ENCODE data around the gene CDAN1.

The CDAN1 gene

GRCh38 chr15:42732095-42732827 is 4.7 kb downstream of the CDAN1 start:
- DNase-seq, result no peak

DNA sequence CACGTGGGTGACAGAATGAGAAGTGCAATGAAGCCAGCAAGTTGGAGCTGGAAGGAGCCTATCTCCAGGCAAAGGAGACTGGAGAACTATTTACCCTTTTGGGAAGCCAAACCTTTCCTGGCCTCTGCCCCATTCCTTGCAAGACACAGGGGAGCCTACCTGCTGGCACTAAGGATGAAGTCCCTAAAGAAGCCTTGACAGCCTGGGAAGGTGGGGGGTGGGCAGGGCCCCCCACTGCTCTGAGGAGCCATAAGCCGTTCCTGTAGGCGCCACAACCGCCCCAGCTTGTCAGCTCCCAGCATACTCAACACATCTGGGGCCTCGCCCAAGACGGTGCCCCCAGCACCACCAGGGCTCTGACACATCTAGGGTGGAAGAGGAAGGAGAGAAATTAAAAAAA is 5.5 kb downstream of the CDAN1 start:
- no peak for DNase-seq

- no peak for DNase-seq
These were observed 6.4 kb downstream of the CDAN1 start for GRCh38 chr15:42730536-42730935.

- DNase-seq, result no peak
These were observed 6.8 kb downstream of the CDAN1 start for GRCh38 chr15:42730135-42730534.

GRCh38 chr15:42729409-42729808 is 7.5 kb downstream of the CDAN1 start:
- DNase-seq, result no peak

- no peak for DNase-seq
These were observed 8.0 kb downstream of the CDAN1 start for GRCh38 chr15:42728972-42729371.

- DNase-seq, result no peak
These were observed 8.4 kb downstream of the CDAN1 start for GRCh38 chr15:42728560-42728959.

DNA sequence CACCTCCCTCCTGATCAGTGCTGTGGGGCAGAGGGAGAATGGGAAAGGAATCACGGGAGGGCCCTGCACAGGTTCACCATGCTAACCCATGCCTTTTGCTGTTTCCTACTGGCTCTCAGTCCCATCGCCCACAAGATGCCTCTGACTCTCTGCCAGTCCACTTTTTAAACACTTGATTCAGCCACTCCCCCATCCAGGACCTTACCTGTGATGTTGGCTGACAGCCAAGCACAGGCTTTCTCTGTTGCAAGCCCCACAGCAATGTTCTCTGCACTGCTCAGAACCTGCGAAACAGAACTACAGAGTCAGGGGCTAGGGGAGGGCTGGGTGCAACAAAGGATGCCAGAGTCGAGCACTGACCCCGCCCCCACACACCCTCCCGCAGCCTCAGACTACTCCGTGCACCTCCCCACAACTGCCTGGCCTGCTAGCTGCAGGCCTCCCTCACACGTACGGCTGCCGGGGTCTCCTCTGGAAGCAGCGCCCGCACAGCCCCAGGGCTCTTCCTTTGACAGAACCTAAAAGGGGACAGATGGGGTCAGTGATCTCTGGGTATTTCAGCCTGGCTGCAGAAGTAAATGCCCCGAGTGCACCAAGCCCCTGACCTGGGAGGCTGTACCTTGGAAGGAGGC is 9.1 kb downstream of the CDAN1 start:
- DNase-seq, result peak; percentile 37

DNA sequence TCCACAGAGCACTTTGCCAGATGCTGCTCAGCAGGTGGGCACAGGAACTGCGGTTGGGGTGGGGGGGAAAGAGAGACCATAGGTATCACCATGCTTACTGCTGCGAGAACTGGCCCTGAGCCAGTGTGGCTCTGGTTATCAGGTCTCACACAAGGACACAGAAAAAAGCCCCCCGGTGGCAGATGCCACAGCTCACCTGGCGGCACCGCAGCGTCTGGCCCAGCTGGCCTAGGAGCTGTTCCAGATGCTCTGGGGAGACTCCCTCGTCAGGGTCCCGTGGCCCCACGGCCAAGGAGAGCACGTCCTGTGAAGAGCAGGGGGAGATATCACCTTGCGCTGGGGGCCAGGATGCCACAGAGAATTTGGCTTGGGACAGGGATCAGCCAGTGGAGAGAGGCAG is 10.8 kb downstream of the CDAN1 start:
- DNase-seq, result peak; percentile 70

GRCh38 chr15:42725331-42725903 is 11.5 kb downstream of the CDAN1 start:
- DNase-seq, result no peak

GRCh38 chr15:42724276-42724675 is 12.7 kb downstream of the CDAN1 start:
- DNase-seq, result no peak

GRCh38 chr15:42723068-42723467 is 13.9 kb downstream of the CDAN1 start:
- DNase-seq, result no peak

DNA sequence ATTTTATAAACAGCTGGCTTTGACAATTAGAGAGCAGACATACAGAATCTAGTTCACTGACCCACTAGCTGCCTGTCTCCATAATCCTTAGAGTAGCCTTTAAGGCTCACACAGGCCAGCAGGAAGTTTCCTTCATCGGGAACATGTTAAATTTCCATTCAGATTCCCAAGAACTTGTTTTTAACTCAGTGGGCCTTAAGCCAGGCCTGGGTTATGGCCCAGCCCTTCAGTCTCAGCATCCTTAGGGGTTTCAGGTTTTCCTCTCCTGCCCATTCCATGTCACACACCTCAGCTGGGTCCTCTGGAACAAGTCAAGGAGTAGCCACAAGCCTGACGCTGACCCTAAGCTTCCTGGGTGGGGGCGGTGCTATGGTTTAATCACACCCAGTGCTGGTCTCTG is 15.0 kb downstream of the CDAN1 start:
- no peak for DNase-seq

- DNase-seq, result no peak
These were observed 15.9 kb downstream of the CDAN1 start for GRCh38 chr15:42721016-42721415.

- DNase-seq, result no peak
These were observed 16.9 kb downstream of the CDAN1 start for GRCh38 chr15:42720071-42720470.

GRCh38 chr15:42719043-42719442 is 17.9 kb downstream of the CDAN1 start:
- DNase-seq, result no peak

- DNase-seq, result no peak
These were observed 20.3 kb downstream of the CDAN1 start for GRCh38 chr15:42716626-42717025.

DNA sequence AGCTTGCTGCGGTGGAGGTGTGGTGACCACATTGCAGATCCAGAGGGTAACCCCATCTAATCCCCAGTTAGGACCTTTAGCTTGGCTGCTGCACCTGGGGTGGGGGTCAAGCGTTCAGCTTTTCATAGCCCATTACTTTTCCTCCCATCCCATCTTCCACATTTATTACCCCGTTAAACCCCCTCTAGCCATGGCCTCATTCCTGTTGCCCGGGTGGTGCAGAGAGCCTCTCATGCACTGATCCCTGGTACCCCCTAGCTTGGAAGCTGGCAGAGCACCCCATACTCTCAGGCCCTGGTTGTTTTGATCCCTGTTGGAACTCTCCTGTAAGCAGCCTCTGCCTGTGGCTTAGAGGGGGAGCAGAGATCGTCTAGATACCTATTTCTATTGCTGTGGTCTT is 20.8 kb downstream of the CDAN1 start:
- no peak for DNase-seq

DNA sequence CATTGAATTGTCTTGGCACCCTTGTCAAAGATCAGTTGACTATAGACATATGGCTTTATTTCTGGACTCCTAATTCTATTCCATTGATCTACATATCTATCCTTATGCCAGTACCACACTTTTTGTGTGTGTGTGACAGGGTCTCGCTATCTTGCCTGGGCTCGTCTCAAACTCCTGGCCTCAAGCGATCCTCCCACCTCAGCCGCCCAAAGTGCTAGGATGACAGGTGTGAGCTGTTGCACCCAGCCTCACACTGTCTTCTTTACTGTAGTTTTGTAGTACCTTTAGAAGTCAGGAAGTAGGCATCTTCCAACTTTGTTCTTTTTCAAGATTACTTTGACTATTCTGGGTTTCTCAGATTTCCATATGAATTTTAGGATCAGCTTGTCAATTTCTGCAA is 24.3 kb downstream of the CDAN1 start:
- DNase-seq, result no peak

GRCh38 chr15:42711746-42712145 is 25.2 kb downstream of the CDAN1 start:
- DNase-seq, result no peak

DNA sequence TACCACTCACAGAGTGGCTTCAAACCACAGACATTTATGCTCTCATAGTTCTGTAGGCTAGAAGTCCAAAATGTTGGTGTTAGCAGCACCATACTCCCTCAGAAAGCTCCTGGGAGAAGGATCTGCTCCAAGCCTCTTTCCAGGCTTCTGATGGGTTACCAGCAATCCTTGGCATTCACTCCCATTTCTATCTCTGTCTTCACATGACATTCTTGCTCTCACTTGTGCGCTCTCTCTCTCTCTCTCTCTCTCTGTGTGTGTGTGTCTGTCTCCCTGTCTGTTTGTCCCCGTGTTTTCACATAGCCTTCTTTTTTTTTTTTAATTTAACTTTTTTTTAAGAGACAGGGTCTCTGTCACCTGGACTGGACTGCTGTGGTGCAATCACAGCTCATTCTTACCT is 26.3 kb downstream of the CDAN1 start:
- DNase-seq, result no peak

DNA sequence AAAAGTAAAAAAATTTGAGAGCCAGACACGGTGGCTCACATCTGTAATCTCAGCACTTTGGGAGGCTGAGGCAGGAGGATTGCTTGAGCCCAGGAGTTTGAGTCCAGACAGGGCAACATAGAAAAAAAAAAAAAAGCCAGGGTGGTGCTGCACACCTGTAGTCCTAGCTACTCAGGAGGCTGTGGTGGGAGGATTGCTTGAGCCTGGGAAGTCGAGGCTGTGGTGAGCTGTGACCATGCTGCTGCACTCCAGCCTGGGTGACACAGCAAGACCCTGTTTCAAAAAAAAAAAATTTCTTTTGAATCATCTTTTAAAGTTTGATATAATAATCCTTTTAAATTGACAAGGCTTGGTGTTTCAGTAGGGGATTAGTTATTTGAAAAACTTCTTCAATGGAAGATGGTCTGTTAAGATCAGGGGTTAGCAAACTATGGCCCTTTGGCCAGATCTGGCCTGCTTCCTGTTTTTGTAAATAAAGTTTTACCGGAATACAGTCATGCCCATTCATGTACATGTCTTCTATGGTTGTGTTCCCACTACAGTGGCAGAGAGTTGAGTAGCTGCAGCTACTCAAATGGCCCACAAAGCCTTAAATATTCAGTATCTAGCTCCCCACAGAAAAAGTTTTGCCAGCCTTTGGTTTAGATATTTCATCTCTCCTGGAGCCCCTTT is 28.9 kb downstream of the CDAN1 start:
- DNase-seq, result no peak

DNA sequence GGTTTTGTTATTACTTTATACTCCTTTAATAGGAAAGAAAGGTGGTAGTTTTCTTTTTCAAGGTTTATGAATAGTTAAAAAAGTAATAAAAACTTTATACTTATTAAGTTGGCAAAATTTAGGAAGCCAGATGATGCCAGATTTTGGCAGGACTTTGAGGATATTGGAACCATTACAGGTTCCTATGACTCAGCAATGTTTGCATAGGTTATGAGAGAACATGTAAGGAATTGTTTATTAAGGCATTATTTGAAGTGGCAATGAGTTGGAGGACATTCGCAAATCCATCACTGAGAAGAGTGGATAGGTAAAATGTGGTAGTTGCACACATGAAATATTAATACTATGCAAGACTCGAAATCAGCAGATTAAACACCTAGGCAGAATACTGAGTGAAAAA is 29.9 kb downstream of the CDAN1 start:
- DNase-seq, result no peak

DNA sequence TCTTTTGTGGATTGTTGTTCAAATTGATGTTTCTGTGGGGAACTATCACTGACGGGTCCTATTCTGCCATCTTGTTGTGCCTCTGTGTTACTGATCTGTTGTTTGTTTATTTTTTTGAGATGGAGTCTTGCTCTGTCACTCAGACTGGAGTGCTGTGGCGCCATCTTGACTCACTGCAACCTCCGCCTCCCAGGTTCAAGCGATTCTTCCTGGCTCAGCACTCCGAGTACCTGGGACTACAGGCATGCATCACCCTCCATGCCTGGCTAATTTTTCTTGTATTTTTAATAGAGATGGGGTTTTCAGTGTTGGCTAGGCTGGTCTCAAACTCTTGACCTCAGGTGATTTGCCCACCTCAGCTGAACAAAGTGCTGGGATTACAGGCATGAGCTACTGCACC is 31.6 kb downstream of the CDAN1 start:
- no peak for DNase-seq
